Inferior parietal cortex (tissue), 1 donor: ENCODE results near the gene NHSL2.

Source experiments
- DNase-seq: peaks from one replicate; pipeline ENCODE4 v3.0.0-alpha.2; 2016; ENCODE audit errors: extremely low spot score

NHSL2 gene

DNA sequence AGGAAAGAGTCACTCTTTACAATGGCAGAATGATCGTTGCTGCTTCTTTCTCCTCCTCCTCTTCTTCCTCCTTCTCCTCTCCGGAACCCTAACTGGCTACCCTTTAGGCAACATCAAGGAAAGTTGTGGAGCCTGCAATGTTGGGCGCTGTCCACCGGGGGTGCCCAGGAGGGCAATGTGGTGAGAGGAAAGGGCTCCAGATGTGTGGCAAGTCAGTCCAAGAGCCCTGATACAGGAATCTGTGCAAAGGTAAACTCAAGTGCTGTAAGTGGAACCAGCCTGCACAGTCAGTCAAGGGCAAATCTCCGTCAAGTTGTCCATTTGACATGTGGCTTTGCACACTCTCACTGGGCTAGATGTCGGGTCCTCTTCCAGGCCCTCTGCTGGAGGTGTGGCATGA lies 218.2 kb downstream of the NHSL2 start:
- DNase-seq, result no peak

DNA sequence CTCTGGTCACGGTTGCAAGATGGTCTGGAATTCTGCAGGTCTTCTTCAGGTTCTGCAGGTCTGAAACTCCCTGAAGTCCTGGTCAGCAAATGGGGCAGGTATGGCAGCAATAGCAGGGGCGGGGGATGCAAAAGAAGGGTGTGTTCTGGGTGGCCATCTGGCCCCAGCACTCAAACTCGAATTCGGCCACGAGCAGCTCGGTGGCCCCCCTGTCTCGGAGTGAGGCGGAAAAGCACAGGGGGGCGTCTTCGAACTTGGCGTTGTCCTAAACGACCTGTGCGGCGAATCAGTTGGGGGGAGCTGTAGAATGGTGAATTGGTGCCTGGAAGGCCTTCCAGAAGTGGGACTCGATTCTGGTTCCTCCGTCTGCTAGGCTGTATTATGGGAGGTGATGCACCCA lies 219.0 kb downstream of the NHSL2 start:
- no peak for DNase-seq

- no peak for DNase-seq
Observed at GRCh38 chrX:72130156-72130761, 219.6 kb downstream of the NHSL2 start.

DNA sequence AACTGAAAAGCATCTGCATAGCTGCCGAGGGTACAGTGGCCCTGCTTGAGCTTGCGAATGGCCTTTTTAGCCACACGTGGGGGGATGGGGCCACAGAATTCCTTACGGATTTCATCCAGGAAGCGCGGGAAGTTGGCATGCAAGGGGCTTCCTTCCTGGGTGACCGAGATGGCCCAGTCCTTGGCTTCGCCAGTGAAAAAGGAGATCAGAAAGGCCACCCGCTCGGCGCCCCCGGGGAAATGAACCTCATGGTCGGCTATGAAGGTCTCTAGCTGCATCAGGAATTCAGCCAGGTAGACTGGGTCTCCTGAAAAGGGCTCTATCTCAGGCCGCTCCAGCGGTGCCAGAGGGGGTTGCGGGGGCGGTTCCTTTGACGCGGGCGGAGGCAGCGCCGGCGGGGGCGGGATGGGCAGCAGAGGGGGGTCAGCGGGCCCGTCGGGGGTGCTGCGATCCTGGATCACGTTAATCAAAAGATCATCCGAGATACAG lies 220.2 kb downstream of the NHSL2 start:
- no peak for DNase-seq

GRCh38 chrX:72131317-72132294 lies 221.0 kb downstream of the NHSL2 start, which contains the start of gene RTL5:
Gene RTL5, minus strand, starts transcription at chrX:72131915.
- DNase-seq, result peak; percentile 75

DNA sequence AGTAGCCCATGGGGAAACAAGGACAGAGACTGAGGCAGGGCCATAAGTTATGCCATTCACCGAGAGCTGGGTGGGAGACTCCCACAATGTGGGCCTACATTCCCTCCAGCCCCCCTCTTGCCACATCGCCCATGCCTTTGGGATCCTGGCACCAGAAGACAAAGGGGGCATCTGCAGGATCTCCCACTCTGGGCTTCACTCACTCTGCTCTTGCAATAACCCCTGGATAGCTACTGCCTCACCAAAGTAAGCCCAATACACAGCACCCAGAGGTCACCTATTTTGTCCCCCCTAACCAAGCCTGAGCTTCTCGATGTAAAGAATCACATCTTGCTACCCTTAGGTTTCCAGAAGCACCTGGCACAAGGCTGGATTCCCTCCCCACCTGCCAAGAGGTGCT lies 221.8 kb downstream of the NHSL2 start:
- DNase-seq, result no peak

GRCh38 chrX:72133851-72134546 lies 223.4 kb downstream of the NHSL2 start:
- DNase-seq, result no peak

GRCh38 chrX:72137846-72138495 lies 227.3 kb downstream of the NHSL2 start:
- no peak for DNase-seq

DNA sequence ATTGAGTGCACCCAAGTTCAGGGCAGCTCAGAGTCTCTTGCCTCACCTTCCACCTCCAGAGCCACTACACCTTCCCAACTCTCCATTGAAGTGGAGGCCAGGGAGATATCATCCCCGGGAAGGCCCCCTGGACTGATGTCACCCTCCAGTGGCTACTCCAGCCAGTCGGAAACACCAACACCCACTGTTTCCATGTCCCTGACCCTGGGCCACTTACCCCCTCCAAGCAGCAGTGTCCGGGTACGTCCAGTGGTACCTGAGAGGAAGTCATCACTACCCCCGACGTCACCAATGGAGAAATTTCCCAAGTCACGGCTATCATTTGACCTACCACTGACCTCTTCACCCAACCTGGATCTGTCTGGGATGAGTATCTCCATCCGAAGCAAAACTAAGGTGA lies 228.9 kb downstream of the NHSL2 start:
- DNase-seq, result no peak

DNA sequence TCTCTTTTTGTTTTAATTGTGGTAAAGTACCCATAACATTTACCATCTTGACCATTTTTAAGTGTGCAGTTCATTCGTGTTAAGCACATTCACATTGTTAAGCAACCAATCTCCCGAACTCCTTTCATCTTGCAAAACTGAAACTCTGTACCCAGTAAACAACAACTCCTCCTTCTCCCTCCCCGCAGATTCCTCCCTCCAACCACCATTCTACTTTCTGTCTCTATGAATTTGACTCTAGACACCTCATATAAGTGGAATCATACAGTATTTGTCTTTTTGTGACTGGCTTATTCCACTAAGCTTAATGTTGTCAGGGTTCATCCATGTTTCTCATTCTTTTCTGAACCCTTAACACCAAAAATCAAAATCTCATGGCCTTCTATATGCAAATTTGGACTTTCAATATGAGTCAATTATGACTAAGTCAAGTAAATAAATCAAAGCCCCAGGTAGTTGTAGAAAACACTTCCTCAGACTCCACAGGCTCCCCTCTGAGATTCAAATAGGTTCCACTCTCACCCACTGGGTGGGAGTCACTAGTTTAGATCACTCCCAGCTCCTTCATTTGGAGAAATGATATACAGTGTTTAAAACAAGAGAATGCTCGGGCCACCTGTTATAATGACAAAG lies 230.8 kb downstream of the NHSL2 start:
- DNase-seq, result no peak

DNA sequence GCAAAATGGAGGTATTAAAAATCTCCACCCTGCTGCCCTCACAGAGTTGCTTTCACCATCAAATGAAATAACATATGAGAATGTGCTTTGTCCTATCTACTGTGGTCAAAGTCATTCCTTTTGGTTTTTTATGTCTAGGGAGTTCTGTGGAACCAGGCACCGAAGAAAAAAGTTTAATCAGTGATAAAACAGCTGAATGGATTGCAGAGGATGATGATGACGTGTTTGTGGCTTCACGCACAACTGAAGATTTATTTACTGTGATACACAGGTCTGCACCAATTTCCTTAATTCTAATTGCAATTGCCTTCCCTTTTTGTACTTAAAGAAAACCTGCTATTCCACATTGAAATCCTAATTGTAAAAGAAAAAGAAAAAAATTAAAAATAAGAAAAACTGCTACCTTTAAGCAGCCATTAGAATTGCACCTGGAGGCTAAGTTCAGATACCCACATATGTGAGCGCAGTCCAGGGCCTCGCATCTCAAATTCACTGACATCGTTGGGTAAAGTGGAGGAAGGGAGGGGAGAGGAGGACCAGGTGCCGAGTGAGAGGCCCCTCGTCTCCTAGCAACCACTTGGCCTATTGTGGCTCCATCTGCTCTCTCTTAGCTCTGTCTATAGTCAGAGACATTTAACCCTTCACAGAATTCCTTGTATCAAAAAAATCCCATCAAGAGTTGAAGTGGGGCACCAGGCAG lies 231.6 kb downstream of the NHSL2 start:
- DNase-seq, result no peak

DNA sequence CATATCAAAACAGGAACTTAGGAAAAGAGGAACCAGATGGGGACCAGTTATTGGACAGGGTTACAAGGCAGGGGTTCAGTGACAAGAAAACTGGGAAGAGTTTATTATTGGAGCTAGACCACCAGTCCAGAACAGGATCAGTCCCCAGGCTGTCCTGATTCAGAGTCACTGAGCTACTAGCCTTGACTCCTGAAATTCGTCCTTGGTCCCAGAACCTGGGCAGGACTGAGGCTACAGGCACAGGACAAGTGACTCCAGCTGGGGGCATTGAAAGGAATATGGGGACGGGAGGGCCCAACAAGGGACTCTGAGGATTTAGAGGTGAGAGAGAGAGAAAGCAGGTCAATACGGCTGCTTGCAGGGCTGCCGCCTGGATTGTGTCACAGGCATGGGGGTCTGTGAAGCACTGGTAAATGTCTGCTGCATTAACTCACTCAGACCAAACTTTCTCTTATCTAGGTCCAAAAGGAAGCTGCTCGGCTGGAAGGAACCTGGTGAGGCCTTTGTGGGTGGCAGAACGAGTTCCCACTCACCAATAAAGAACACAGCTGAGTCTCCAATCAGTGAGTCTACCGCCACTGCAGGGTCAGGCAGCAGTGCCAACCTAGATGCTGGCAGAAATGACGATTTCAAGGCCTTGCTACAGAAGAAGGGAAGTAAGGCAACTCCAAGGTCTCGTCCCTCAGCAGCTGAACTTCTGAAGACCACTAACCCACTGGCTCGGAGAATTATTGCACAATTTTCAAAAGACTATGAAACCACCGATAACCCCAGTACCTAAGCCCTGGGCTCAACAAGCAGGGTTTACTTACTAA lies 232.4 kb downstream of the NHSL2 start:
- DNase-seq, result no peak

DNA sequence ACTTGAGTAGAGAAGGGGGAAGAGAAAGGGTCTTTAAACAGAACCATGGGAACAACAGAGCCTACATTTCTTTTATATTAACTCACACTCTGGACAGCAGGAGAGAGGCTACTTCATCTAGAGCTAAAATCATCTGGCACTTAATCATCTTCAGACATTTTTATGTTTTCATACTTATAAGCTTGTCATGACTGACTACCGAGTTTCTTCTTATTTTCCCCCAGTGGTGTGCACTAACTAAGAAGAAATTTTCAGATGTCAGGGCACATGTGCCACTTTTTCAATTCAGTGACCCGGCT lies 232.9 kb downstream of the NHSL2 start:
- DNase-seq, result no peak

GRCh38 chrX:72145181-72145580 lies 234.5 kb downstream of the NHSL2 start:
- DNase-seq, result no peak

- DNase-seq, result no peak
Observed at GRCh38 chrX:72146527-72146926, 235.9 kb downstream of the NHSL2 start.

GRCh38 chrX:72158773-72159172 lies 248.1 kb downstream of the NHSL2 start:
- DNase-seq, result no peak

DNA sequence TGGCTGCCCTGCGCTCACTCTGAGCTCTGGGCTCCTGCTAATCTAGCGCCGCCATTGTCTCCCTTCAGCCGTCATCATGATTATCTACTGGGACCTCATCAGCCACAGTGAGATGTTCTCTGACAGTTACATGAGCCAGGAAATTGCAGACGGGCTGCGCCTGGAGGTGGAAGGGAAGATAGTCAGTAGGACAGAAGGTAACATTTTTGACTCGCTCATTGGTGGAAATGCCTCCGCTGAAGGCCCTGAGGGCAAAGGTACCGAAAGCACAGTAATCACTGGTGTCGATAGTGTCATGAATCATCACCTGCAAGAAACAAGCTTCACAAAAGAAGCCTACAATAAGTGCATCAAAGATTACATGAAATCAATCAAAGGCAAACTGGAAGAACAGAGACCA lies 249.1 kb downstream of the NHSL2 start:
- DNase-seq, result no peak

- DNase-seq, result no peak
Observed at GRCh38 chrX:72165551-72165950, 254.9 kb downstream of the NHSL2 start.

DNA sequence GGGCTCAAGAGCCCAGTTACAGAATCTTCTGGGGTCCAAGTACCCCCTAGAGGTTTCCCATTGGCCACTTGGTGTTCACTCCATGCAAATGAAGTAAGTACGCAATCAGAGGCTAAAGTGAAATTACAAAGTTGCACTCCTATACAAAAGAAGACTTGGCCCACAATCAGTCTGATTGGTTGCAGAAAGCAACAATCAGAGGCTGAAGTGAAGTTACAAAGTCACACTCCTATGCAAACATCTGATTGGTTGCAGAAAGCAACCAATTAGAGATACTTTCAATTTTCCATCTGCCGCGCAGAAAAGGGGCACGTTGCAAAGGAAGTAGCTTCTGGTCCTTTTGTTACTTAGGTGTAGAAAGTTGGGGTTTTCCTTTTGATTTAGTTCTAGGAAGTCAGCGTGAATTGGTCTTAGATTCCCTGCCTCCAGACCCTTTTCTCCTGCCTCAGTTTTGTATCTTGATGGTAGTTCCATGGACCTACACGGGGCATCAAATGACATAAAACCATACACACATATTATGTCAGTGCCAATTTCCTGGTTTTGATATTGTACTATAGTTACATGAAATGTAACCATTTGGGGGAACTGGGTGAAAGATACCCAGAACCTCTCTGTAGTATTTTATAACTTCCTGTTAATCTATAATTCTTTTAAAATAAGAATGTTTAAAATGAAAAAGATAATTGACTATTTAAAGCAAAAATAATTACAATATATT lies 258.5 kb downstream of the NHSL2 start:
- no peak for DNase-seq
